Gastroesophageal sphincter (tissue), 4 donors: ENCODE data around the gene RBM38. TPM values are rescaled to one million over a fixed set of nuclear protein-coding genes. Genes with fewer than 3 reads are reported as not detected.
"Not testable (repeated sequence)": the region's sequence is repeated elsewhere in the genome, so short reads cannot be mapped to it uniquely, and the experiment has no call there.

ENCODE experiments used
- ATAC-seq: fragments of 150-250 bp; one replicate; pipeline ENCODE4 v1.9.1; 2016; ENCODE audit warnings: mild to moderate bottlenecking, moderate library complexity
- H3K27ac ChIP-seq, 4 donors: fragments of 200-600 bp; sonication (generic) in 3 of 4; 1 replicate in 3 of 4; 2 replicates in 1 of 4; pipeline ENCODE4 v1.5.1; 2016 to 2019
- H3K27me3 ChIP-seq: fragments of 200-600 bp; sonication (generic); one replicate; pipeline ENCODE4 v1.5.1; 2019
- H3K36me3 ChIP-seq, 2 donors: fragments of 200-600 bp; sonication (generic); one replicate each; pipeline ENCODE4 v1.5.1; 2019; ENCODE audit warnings: control low read depth in 1 of 2
- H3K4me1 ChIP-seq, 3 donors: fragments of 200-600 bp; sonication (generic); 1 replicate in 2 of 3; 2 replicates in 1 of 3; pipeline ENCODE4 v1.5.1; 2016 to 2019; ENCODE audit warnings: control low read depth in 2 of 3
- H3K4me3 ChIP-seq, 2 donors: fragments of 200-600 bp; sonication (generic); one replicate each; pipeline ENCODE4 v1.5.1; 2019; ENCODE audit warnings: mild to moderate bottlenecking in 1 of 2, moderate library complexity in 1 of 2
- H3K9me3 ChIP-seq, 3 donors: fragments of 200-600 bp; sonication (generic); one replicate each; pipeline ENCODE4 v1.5.1; 2017 to 2019; ENCODE audit warnings: control low read depth in 2 of 3
- CTCF ChIP-seq, 4 experiments: fragments of 200-600 bp in 2 of 4; fragments of 450-650 bp in 2 of 4; sonication (generic) in 1 of 4; IDR thresholded peaks; one replicate each; pipeline ENCODE4 v1.5.1; 2017 to 2019; ENCODE audit warnings: antibody characterized with exemption in 4 of 4, mild to moderate bottlenecking in 2 of 4, moderate library complexity in 2 of 4
- EP300 ChIP-seq: sonication (generic); formaldehyde crosslinking; IDR thresholded peaks from one replicate; pipeline ENCODE4 v1.6.1; 2017; ENCODE audit warnings: antibody characterized with exemption, mild to moderate bottlenecking
- POLR2A ChIP-seq, 2 donors: fragments of 450-650 bp; IDR thresholded peaks; one replicate each; pipeline ENCODE4 v1.6.1; 2017; ENCODE audit warnings: antibody characterized with exemption in 2 of 2, mild to moderate bottlenecking in 2 of 2, moderate library complexity in 1 of 2
- POLR2AphosphoS5 ChIP-seq: sonication (generic); formaldehyde crosslinking; IDR thresholded peaks from one replicate; pipeline ENCODE4 v1.6.1; 2017; ENCODE audit warnings: antibody characterized with exemption
- WGBS, 2 donors: methylation state at CpG; one replicate each; pipeline ENCODE4 v1.1.5; 2018; ENCODE audit warnings: low coverage in 1 of 2; 5-methylcytosine and 5-hydroxymethylcytosine counted together
- total RNA-seq, 4 donors: library from RNA; depleted of rRNA; stranded (reverse); fragments of >200 nt; gene quantifications; one replicate each; pipeline ENCODE4 v1.1.0, GENCODE V29; 2016

RBM38 gene
- total RNA-seq, 4 donors from 2014 or later: 50.9 to 190 (median 106) TPM

GRCh38 chr20:57348922-57349574 lies 42.1 kb upstream of the RBM38 start:
- Histone ChIP-seq H3K4me1 (peaks cover 4 to 24% (median 5%) of the 10 kb centered on the region in 3 donors), H3K27me3 (peaks cover 27% of the 10 kb centered on the region)
- H3K36me3 ChIP-seq, H3K4me3 ChIP-seq, H3K27ac ChIP-seq, H3K9me3 ChIP-seq, ATAC-seq: not testable (repeated sequence)
- WGBS, 2 donors: 78 to 86% methylated on average over 8 to 15 of the region's 21 CpGs

GRCh38 chr20:57350081-57350710 lies 41.0 kb upstream of the RBM38 start:
- peaks cover 18% of the 10 kb centered on the region for H3K27me3 ChIP-seq
- 76 to 85% methylated on average over 5 to 16 of the region's 16 CpGs for WGBS, 2 donors
- H3K9me3 ChIP-seq: no peaks in the 10 kb centered on the region
- H3K27ac ChIP-seq: peak overlapping the region in 3 of 4 donors; percentile 90 to 95 (median 90)
- peaks cover 4 to 24% (median 5%) of the 10 kb centered on the region in 3 donors for H3K4me1 ChIP-seq
- no peaks in the 10 kb centered on the region for H3K36me3 ChIP-seq
- no peak for ATAC-seq
- peak overlapping the region in 1 of 2 donors; percentile 95 for H3K4me3 ChIP-seq
- TF ChIP-seq POLR2A (IDR thresholded peaks at IDR 0.05): no peak
- TF ChIP-seq EP300: no peak
- no peak for TF ChIP-seq CTCF (IDR thresholded peaks at IDR 0.05)
- TF ChIP-seq POLR2AphosphoS5: no peak

GRCh38 chr20:57350726-57351041 lies 40.5 kb upstream of the RBM38 start:
- 60% methylated on average over 1 of the region's 24 CpGs; no CpG with 5 or more reads in 1 of the 2 donors for WGBS, 2 donors

GRCh38 chr20:57351042-57351783 lies 40.0 kb upstream of the RBM38 start, which contains the start of gene RAE1:
Gene RAE1, plus strand, starts transcription at chr20:57351255. Its CDS starts 2,784 bp downstream, at chr20:57354039.
- TF ChIP-seq CTCF (IDR thresholded peaks at IDR 0.05) (peak in 1 of 4 experiments; percentile 12), POLR2AphosphoS5 (peak; percentile 81), EP300 (no peak), POLR2A (IDR thresholded peaks at IDR 0.05) (peak; percentile 34 to 45)
- H3K4me1 ChIP-seq: peaks cover 4 to 24% (median 5%) of the 10 kb centered on the region in 3 donors
- peak; percentile 87 for ATAC-seq
- no peaks in the 10 kb centered on the region for H3K9me3 ChIP-seq
- H3K27me3 ChIP-seq: peaks cover 18% of the 10 kb centered on the region
- H3K27ac ChIP-seq: peak within 1 kb of the TSS; percentile 47 to 95 (median 90)
- 0% methylated on average over 10 to 16 of the region's 64 CpGs for WGBS, 2 donors
- H3K4me3 ChIP-seq: peak within 1 kb of the TSS; percentile 60 to 95
- peaks cover 0 to 6% of the 10 kb centered on the region in 2 donors for H3K36me3 ChIP-seq

More at GRCh38 chr20:57350726-57351041, 40.5 kb upstream of the RBM38 start:
- Histone ChIP-seq H3K4me3 (peak overlapping the region; percentile 60 to 95), H3K27me3 (peaks cover 18% of the 10 kb centered on the region), H3K27ac (peak overlapping the region; percentile 47 to 95 (median 90)), H3K4me1 (peaks cover 4 to 24% (median 5%) of the 10 kb centered on the region in 3 donors)
- not testable (repeated sequence) for H3K9me3 ChIP-seq, ATAC-seq, H3K36me3 ChIP-seq

- H3K4me3 ChIP-seq: peak overlapping the region in 1 of 2 donors; percentile 95
- peaks cover 0 to 6% of the 10 kb centered on the region in 2 donors for H3K36me3 ChIP-seq
- peaks cover 4 to 24% (median 5%) of the 10 kb centered on the region in 3 donors for H3K4me1 ChIP-seq
- WGBS, 2 donors: 72 to 78% methylated on average over 4 to 6 of the region's 6 CpGs
- TF ChIP-seq CTCF (IDR thresholded peaks at IDR 0.05): no peak
- no peak for TF ChIP-seq EP300
- TF ChIP-seq POLR2AphosphoS5: no peak
- TF ChIP-seq POLR2A (IDR thresholded peaks at IDR 0.05): no peak
- H3K27ac ChIP-seq: no peak overlapping the region
- ATAC-seq: no peak
- peaks cover 14% of the 10 kb centered on the region for H3K27me3 ChIP-seq
- H3K9me3 ChIP-seq: no peaks in the 10 kb centered on the region
These were observed 38.9 kb upstream of the RBM38 start for GRCh38 chr20:57352305-57352704.
